K562 (cell line): Measurements from ENCODE around the gene TMC1. TPM values are rescaled to one million over a fixed set of nuclear protein-coding genes. Genes with fewer than 3 reads are reported as not detected.
A peak's percentile ranks its signal among the peaks of the same experiment; 100 is the strongest.

Experiments used
- ATAC-seq: fragments of 200-7000 bp; cut with Tn5 transposase; 3 replicates; pipeline ENCODE4 v1.9.1; 2020; ENCODE audit warnings: moderate library complexity
- BruUV-seq: library from RNA; stranded (reverse); fragments of 400-500 nt; replicated peaks from 2 replicates; lab custom pipeline; 2021; lab: Mats Ljungman, UMichigan
- CTCF ChIA-PET: fragments of 300-600 bp; formaldehyde crosslinking; extraction: SDS; loops from one replicate; lab custom pipeline; 2021; ENCODE audit warnings: low intra/inter-chr PET ratio; lab: Yijun Ruan, JAX
- POLR2A ChIA-PET: fragments of 300-600, 350-650 bp; sonication (Branson Sonifier 250); formaldehyde crosslinking; extraction: SDS; loops from one replicate; lab custom pipeline; 2021; ENCODE audit warnings: antibody characterized with exemption, inconsistent platforms; lab: Yijun Ruan, JAX
- DNase-seq, 4 experiments: peaks; one replicate each; pipeline versions ENCODE4 v3.0.0 to v3.0.0-alpha.2; 2011 to 2018; ENCODE audit warnings: low spot score in 3 of 4, mixed read lengths in 3 of 4; ENCODE audit errors: extremely low read depth in 1 of 4
- FAIRE-seq: peaks from 2 replicates; lab custom pipeline; 2011; peaks lifted over from hg19 to GRCh38; lab: Jason Lieb, UNC
- H2AFZ ChIP-seq: 2 replicates; pipeline ENCODE4 v1.6.0; 2011; ENCODE audit warnings: low read depth, low read length, control low read depth, inconsistent platforms
- H3K27ac ChIP-seq: fragments of 200-600 bp; 3 replicates; pipeline ENCODE4 v1.8.0; 2011; ENCODE audit warnings: low read depth, mild to moderate bottlenecking, control low read depth, inconsistent platforms, low read length, moderate library complexity, mixed read lengths; ENCODE audit errors: extremely low read depth
- H3K27me3 ChIP-seq, 2 experiments: fragments of 300-600 bp in 1 of 2; 2 replicates in 1 of 2; 3 replicates in 1 of 2; pipeline versions ENCODE4 v1.6.0 to v1.8.0; 2011; ENCODE audit warnings: inconsistent platforms in 2 of 2, low read length in 2 of 2, mild to moderate bottlenecking in 1 of 2, mixed read lengths in 1 of 2, moderate library complexity in 1 of 2; ENCODE audit not compliant: control insufficient read depth in 2 of 2, insufficient read depth in 2 of 2
- H3K36me3 ChIP-seq: fragments of 300-600 bp; 3 replicates; pipeline ENCODE4 v1.8.0; 2011; ENCODE audit warnings: mild to moderate bottlenecking, low read length, inconsistent platforms; ENCODE audit not compliant: control insufficient read depth, insufficient read depth
- H3K4me1 ChIP-seq, 2 experiments: fragments of 200-600 bp in 1 of 2; replicated peaks in 1 of 2; 2 replicates in 1 of 2; 3 replicates in 1 of 2; pipeline versions ENCODE4 v1.5.1 to v1.8.0; 2011; ENCODE audit warnings: inconsistent platforms in 2 of 2, low read length in 2 of 2, mild to moderate bottlenecking in 1 of 2, mixed read lengths in 1 of 2, moderate library complexity in 1 of 2; ENCODE audit not compliant: control insufficient read depth in 2 of 2, insufficient read depth in 2 of 2
- H3K4me2 ChIP-seq: 2 replicates; pipeline ENCODE4 v1.6.1; 2011; ENCODE audit warnings: low read length, control low read depth, inconsistent platforms, mixed read lengths; ENCODE audit not compliant: insufficient read depth
- H3K4me3 ChIP-seq: fragments of 200-600 bp; sonication (generic), shearing (Covaris generic); 2 replicates; pipeline ENCODE4 v1.5.1; 2016; ENCODE audit warnings: control low read depth, inconsistent platforms
- H3K79me2 ChIP-seq: fragments of 200-600 bp; 3 replicates; pipeline ENCODE4 v1.8.0; 2011; ENCODE audit warnings: low read length, inconsistent platforms; ENCODE audit not compliant: control insufficient read depth, insufficient read depth
- H3K9ac ChIP-seq, 2 experiments: 2 replicates each; pipeline versions ENCODE4 v1.6.0 to v1.6.1; 2011; ENCODE audit warnings: low read depth in 2 of 2, low read length in 2 of 2, control low read depth in 1 of 2, inconsistent platforms in 1 of 2, mild to moderate bottlenecking in 1 of 2, mixed read lengths in 1 of 2; ENCODE audit not compliant: insufficient read depth in 1 of 2
- H3K9me1 ChIP-seq: one replicate; pipeline ENCODE4 v1.6.0; 2011; ENCODE audit warnings: inconsistent platforms, mild to moderate bottlenecking, low read length, moderate library complexity; ENCODE audit not compliant: control insufficient read depth, insufficient read depth
- H3K9me3 ChIP-seq: replicated peaks from 2 replicates; pipeline ENCODE4 v1.5.1; 2011; ENCODE audit warnings: low read depth, low read length, inconsistent platforms; ENCODE audit not compliant: control insufficient read depth, insufficient read depth
- H4K20me1 ChIP-seq: replicated peaks from 2 replicates; pipeline ENCODE4 v1.6.1; 2011; ENCODE audit warnings: low read length, inconsistent platforms, mixed read lengths; ENCODE audit not compliant: control insufficient read depth, insufficient read depth
- ADNP ChIP-seq: fragments of 200-800 bp; sonication (Bioruptor generic); IDR thresholded peaks from 2 replicates; pipeline ENCODE4 v1.6.1; 2016; ENCODE audit warnings: missing genetic modification characterization, missing compliant biosample characterization
- CBFB ChIP-seq: sonication (generic); formaldehyde crosslinking; IDR thresholded peaks from 2 replicates; pipeline ENCODE4 v1.4.0; 2020; ENCODE audit warnings: mild to moderate bottlenecking, missing genetic modification reagents
- GABPB1 ChIP-seq: sonication (generic); formaldehyde crosslinking; IDR thresholded peaks from 2 replicates; pipeline ENCODE4 v1.8.0; 2022; ENCODE audit warnings: mild to moderate bottlenecking, missing genetic modification reagents
- GATA2 ChIP-seq: sonication (generic); formaldehyde crosslinking; IDR thresholded peaks from 2 replicates; pipeline ENCODE4 v1.4.0; 2020; ENCODE audit warnings: mild to moderate bottlenecking, missing genetic modification reagents
- HDAC2 ChIP-seq: fragments of 450-650 bp; IDR thresholded peaks from 2 replicates; pipeline ENCODE4 v1.6.1; 2016; ENCODE audit warnings: mild to moderate bottlenecking
- JUN ChIP-seq, 2 experiments: sonication (generic) in 1 of 2; formaldehyde crosslinking in 1 of 2; IDR thresholded peaks; 2 replicates each; pipeline versions ENCODE4 v1.6.1 to v1.8.0; 2012 to 2022; ENCODE audit warnings: borderline replicate concordance in 2 of 2, mild to moderate bottlenecking in 2 of 2, improper control_type of control experiment in 1 of 2, low read depth in 1 of 2, low read length in 1 of 2, missing genetic modification reagents in 1 of 2
- NEUROD1 ChIP-seq: fragments of 150-350 bp; IDR thresholded peaks from 2 replicates; pipeline ENCODE4 v1.6.1; 2014; ENCODE audit warnings: borderline replicate concordance, low read length, low read depth; ENCODE audit not compliant: partially characterized antibody
- NFE2L1 ChIP-seq: fragments of 450-650 bp; IDR thresholded peaks from 2 replicates; pipeline ENCODE4 v1.6.1; 2016; ENCODE audit warnings: missing genetic modification characterization, low read depth, mild to moderate bottlenecking, missing compliant biosample characterization, moderate library complexity, borderline replicate concordance
- NFIC ChIP-seq: fragments of 450-650 bp; IDR thresholded peaks from 2 replicates; pipeline ENCODE4 v1.6.1; 2017; ENCODE audit warnings: mild to moderate bottlenecking, inconsistent platforms
- PML ChIP-seq: IDR thresholded peaks from 2 replicates; pipeline ENCODE4 v1.6.1; 2012; ENCODE audit warnings: low read length, inconsistent platforms
- RBM14 ChIP-seq: fragments of 200-400 bp; formaldehyde crosslinking; IDR thresholded peaks from 2 replicates; pipeline ENCODE4 v1.6.1; 2018; ENCODE audit warnings: low read depth, mild to moderate bottlenecking, low read length, moderate library complexity, borderline replicate concordance; ENCODE audit not compliant: insufficient read depth
- SMAD1 ChIP-seq: fragments of 150-350 bp; IDR thresholded peaks from 2 replicates; pipeline ENCODE4 v1.6.1; 2014; ENCODE audit warnings: low read length, low read depth; ENCODE audit not compliant: partially characterized antibody
- SREBF2 ChIP-seq: sonication (generic); formaldehyde crosslinking; IDR thresholded peaks from 2 replicates; pipeline ENCODE4 v1.4.0; 2020; ENCODE audit warnings: mild to moderate bottlenecking, missing genetic modification reagents
- TCF3 ChIP-seq: sonication (generic); formaldehyde crosslinking; IDR thresholded peaks from 2 replicates; pipeline ENCODE4 v1.4.0; 2020; ENCODE audit warnings: mild to moderate bottlenecking, missing genetic modification reagents
- TFAP4 ChIP-seq: sonication (generic); formaldehyde crosslinking; IDR thresholded peaks from 2 replicates; pipeline ENCODE4 v1.8.0; 2022; ENCODE audit warnings: missing genetic modification reagents, mild to moderate bottlenecking, moderate library complexity, borderline replicate concordance
- TGIF2 ChIP-seq: sonication (generic); formaldehyde crosslinking; IDR thresholded peaks from 2 replicates; pipeline ENCODE4 v1.8.1; 2022; ENCODE audit warnings: mild to moderate bottlenecking, missing genetic modification reagents, moderate library complexity
- YBX1 ChIP-seq: fragments of 450-650 bp; IDR thresholded peaks from 2 replicates; pipeline ENCODE4 v1.7.1; 2016; ENCODE audit warnings: mild to moderate bottlenecking
- ZC3H4 ChIP-seq: sonication (generic); formaldehyde crosslinking; IDR thresholded peaks from 2 replicates; pipeline ENCODE4 v1.9.0; 2021; ENCODE audit warnings: missing genetic modification reagents, borderline replicate concordance
- ZNF766 ChIP-seq: fragments of 200-800 bp; sonication (Bioruptor generic); conservative IDR thresholded peaks from 2 replicates; pipeline ENCODE4 v1.6.1; 2016; ENCODE audit warnings: missing genetic modification characterization, missing compliant biosample characterization
- WGBS: fragments of 100-300 bp; shearing (Covaris generic); methylation state at CpG from one replicate; pipeline ENCODE4 v1.1.6; 2016; ENCODE audit warnings: low coverage, mixed read lengths; ENCODE audit not compliant: insufficient coverage; ENCODE audit errors: missing lambda C conversion rate; 5-methylcytosine and 5-hydroxymethylcytosine counted together
- in situ Hi-C: fragments of 300-500 bp; cut with MboI; formaldehyde crosslinking; loops from 4 replicates; pipeline ENCODE4 v1.15.0; 2018; ENCODE audit warnings: inconsistent platforms, mixed read lengths
- intact Hi-C: fragments of 100-400 bp; cut with micrococcal nuclease; formaldehyde crosslinking; loops from 2 replicates; pipeline ENCODE4 v1.14.2; 2022
- polyA plus RNA-seq, 8 experiments: library from polyadenylated mRNA; depleted of rRNA in 4 of 8; stranded (reverse) in 5 of 8; unstranded in 3 of 8; fragments of >200 nt; fragmentation: Nextera tagmentation in 2 of 8; fragmentation: Illumina TruSeq in 1 of 8; extraction: Ambion mirVana in 2 of 8; extraction: Trizol in 1 of 8; gene quantifications; 2 replicates each; pipeline versions ENCODE4 v1.2.1 to v1.2.3, GENCODE V29; 2011 to 2014; ENCODE audit warnings: inconsistent platforms in 1 of 8, missing spikeins in 1 of 8
- total RNA-seq, 7 experiments: library from RNA; depleted of rRNA in 6 of 7; stranded (reverse); fragments of >200 nt in 6 of 7; fragmentation: Illumina TruSeq in 2 of 7; extraction: Trizol in 2 of 7; gene quantifications; 2 replicates each; pipeline versions ENCODE4 v1.2.1 to v1.2.3, GENCODE V29; 2011 to 2021; ENCODE audit warnings: low replicate concordance in 1 of 7
- TF ChIP-seq, protein P1 (sequence below): sonication (generic); formaldehyde crosslinking; IDR thresholded peaks from 2 replicates; pipeline ENCODE4 v1.8.0; 2022; ENCODE audit warnings: mild to moderate bottlenecking, missing genetic modification reagents

TMC1 gene
- total and polyA plus RNA-seq, 9 of the 15 experiments (the other 6 are each of a cell fraction or from before 2014, with no cell fraction given): 0.10 to 0.15 TPM; not detected in 7

DNA sequence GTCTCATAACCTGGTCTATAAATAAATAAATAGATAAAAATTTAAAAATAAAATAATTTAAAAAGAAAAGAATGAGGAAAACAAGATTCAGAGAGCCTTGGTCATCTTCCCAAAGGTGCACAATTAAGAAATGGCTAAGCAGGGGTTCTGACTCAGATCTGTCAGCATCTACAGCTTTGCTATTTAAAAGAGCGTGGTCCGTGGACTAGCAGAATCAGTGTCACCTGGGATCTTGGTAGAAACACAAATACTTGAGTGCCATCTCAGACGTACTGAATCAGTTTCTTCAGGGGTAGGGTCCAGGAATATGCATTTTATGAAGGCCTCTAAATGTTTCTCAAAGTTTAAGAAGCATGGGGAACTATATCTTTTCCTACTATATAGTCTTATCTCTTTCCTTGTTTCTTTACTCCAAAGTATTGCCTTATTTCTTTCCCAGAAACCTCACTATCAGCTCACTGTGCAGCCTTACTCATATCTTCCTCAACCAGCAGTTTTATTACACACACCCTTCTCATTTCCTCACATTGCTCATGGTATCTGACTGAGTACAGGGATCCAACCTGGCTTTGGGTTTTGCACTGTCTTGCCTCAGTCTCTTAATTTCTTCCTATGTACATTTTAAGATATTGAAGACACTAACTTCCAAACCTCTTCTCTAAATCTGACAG lies 58.6 kb downstream of the TMC1 start (continued):
- TF ChIP-seq RBM14: no peak
- TF ChIP-seq NFIC: peak; percentile 75
- TF ChIP-seq NEUROD1: peak; percentile 33
- TF ChIP-seq GATA2 (CRISPR knock-in tag): 0 out of 2 replicates have a peak, but pooled peaks have one; percentile 30
- TF ChIP-seq HDAC2: peak; percentile 70
- TF ChIP-seq PML: peak; percentile 62; the same call in 1 of the 2 replicates
- peak; percentile 12; the same call in 1 of the 2 replicates for TF ChIP-seq JUN (IDR thresholded peaks at IDR 0.05; ENCODE audit: borderline replicate concordance, low read depth, low read length)
- TF ChIP-seq JUN (CRISPR knock-in tag; IDR thresholded peaks at IDR 0.05; ENCODE audit: borderline replicate concordance): no peak
- peak; percentile 92 for TF ChIP-seq TCF3 (CRISPR knock-in tag)
- TF ChIP-seq TGIF2: no peak
- no peak for TF ChIP-seq ZC3H4
- TF ChIP-seq, all 486 proteins: peak for 57

- intact Hi-C loops: no loop called here
- H3K36me3 ChIP-seq: no peaks in the 10 kb centered on the region
- no peaks in the 10 kb centered on the region for H3K9me3 ChIP-seq
- H3K4me3 ChIP-seq: no peak overlapping the region
- DNase-seq (no peak), FAIRE-seq (no peak), ATAC-seq (no peak)
- H3K4me1 ChIP-seq: peaks cover 9 to 37% of the 10 kb centered on the region in 2 experiments; a peak in 4 of 5 replicates
- H3K9me1 ChIP-seq: no peaks in the 10 kb centered on the region
- H2AFZ ChIP-seq: no peak overlapping the region
- CTCF ChIA-PET: no interaction called here
- no peak overlapping the region for H3K4me2 ChIP-seq
- POLR2A ChIA-PET: interaction anchor here (0.6 kb wide), 1 partner anchor 11 kb away, joined by 3 read pairs; no protein-coding TSS in a partner anchor
- H3K79me2 ChIP-seq: no peaks in the 10 kb centered on the region
- WGBS: 93% methylated on average over 8 of the region's 9 CpGs
- BruUV-seq: no TSS peak
- no peaks in the 10 kb centered on the region for H3K27me3 ChIP-seq
- H3K27ac ChIP-seq: no peak overlapping the region
- H4K20me1 ChIP-seq: no peaks in the 10 kb centered on the region
- in situ Hi-C loops: no loop called here
- no peak overlapping the region for H3K9ac ChIP-seq
- no peak for TF ChIP-seq ADNP (tag)
- TF ChIP-seq TFAP4 (CRISPR knock-in tag): no peak
- TF ChIP-seq, protein P1, sequence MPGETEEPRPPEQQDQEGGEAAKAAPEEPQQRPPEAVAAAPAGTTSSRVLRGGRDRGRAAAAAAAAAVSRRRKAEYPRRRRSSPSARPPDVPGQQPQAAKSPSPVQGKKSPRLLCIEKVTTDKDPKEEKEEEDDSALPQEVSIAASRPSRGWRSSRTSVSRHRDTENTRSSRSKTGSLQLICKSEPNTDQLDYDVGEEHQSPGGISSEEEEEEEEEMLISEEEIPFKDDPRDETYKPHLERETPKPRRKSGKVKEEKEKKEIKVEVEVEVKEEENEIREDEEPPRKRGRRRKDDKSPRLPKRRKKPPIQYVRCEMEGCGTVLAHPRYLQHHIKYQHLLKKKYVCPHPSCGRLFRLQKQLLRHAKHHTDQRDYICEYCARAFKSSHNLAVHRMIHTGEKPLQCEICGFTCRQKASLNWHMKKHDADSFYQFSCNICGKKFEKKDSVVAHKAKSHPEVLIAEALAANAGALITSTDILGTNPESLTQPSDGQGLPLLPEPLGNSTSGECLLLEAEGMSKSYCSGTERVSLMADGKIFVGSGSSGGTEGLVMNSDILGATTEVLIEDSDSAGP: no peak
- TF ChIP-seq YBX1: no peak
- TF ChIP-seq SREBF2: no peak
- no peak for TF ChIP-seq CBFB (CRISPR knock-in tag)
- no peak for TF ChIP-seq ZNF766
- no peak for TF ChIP-seq GABPB1 (CRISPR knock-in tag)
- TF ChIP-seq NFE2L1 (tag): no peak
- no peak for TF ChIP-seq SMAD1
Measured at GRCh38 chr9:72581694-72582093, 60.3 kb downstream of the TMC1 start.
